Activated CD4-positive, alpha-beta T cell treated with anti-CD3 and anti-CD28 coated beads for 4 hours (primary cell): ENCODE measurements around the gene GGT1.
"Not testable (repeated sequence)": the region's sequence is repeated elsewhere in the genome, so short reads cannot be mapped to it uniquely, and the experiment has no call there.

Experiments used
- DNase-seq, 2 donors: peaks; one replicate each; pipeline ENCODE4 v3.0.0-alpha.2; 2020

Gene GGT1

DNA sequence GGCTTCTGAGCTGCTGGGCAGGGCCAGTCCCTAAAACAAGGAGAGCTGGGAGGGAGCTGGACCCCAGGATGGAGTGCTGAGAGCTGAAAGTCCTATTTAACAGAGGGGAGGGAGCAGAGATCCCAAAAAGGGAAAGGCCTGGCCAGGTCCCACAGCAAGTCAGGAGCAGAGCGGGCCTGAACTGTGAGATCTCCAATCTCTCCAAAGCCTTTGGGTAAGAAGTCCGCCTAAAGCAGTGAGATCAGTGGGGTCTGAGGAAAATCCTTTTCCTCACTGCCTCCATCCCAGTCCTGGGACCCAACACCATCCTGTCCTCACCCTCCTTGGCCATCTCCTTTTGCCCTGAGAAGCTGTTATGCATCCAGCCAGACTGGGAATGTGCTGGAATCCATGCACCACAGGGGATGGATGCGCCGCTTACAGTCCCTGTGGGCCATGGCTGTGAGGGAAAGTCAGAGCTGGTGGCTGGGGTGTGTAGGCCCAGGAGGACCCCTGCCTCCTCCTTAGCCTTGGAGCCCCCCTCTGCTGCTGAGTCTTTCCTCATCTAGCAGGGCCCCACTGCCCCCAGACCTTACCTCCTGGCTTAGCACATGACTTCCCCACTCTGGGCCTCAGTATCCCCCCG, 18.7 kb upstream of the GGT1 start:
- no peak for DNase-seq

DNA sequence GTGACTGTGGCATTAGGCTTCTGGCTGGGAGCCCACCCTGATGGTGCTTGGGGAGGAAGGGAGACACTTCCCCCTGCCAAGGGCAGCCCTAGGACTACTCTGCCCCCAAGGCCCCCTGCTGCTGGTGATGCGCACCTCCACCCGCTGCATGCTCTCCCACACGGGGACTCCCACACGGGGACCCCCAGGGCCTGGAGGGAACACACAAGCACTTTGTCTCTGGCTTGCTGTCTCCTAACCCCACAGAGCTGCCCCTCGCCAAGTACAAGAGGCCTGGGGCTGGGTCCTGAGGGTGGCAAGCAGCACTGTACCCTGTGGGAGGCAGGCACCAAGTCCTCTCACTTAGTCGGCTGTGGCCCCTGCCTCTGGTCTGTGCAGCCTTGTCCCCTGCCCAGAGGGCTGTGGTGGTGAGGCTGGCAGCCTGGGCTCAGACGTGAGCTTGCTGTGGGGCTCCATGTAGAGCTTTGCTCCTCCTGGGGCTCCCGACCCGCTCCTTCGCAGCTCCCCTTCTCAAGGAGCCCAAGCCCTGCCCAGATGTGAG, 18.1 kb upstream of the GGT1 start:
- DNase-seq: no peak

DNA sequence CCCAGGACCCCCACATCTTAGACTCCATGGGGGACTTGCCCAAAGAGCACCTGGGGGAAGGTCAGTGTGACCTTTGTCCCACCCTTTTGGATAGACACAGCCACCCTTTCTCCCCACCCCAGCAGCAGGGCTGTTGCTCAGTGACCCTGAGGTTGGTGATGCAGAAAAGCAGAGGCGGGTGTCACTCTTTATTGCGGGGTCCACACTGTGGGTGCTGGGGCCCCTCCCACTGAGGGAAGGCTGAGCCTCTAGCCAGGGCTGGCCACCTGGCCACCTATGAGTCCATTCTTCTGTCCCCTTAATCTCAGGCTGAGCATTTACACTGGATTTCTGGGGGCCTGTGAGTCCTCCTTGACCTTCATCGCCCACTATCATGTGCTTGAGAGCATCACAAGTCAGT, 17.5 kb upstream of the GGT1 start:
- DNase-seq: no peak

DNA sequence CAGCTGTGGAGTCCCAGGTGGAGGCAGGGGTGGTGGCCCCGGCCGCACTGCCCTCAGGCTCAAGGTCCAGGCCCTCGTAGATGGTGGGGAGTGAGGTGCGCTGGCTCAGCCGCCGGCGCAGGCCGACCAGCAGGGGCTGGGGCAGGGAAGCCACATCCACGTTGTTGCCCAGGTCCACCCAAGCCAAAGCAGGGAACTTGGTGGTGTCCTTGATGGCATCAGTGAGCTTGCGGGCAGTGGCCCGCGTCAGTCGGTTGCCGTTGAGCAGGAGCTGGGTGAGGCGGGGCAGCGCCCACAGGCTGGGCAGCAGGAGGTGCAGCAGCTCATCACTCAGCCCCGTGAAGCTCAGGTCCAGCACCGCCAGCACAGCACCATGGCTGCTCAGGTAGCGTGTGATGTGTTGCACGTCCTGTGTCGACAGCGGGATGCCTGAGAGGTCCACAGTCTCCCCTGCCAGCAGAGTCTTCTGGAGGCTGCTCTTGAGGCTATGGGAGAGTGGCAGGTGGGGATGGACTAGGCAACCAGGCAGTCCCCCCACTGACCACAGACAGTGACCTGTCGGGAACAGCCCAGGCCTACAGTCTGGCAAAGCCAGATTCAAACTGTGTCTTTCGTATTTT, 17.0 kb upstream of the GGT1 start:
- DNase-seq: no peak

DNA sequence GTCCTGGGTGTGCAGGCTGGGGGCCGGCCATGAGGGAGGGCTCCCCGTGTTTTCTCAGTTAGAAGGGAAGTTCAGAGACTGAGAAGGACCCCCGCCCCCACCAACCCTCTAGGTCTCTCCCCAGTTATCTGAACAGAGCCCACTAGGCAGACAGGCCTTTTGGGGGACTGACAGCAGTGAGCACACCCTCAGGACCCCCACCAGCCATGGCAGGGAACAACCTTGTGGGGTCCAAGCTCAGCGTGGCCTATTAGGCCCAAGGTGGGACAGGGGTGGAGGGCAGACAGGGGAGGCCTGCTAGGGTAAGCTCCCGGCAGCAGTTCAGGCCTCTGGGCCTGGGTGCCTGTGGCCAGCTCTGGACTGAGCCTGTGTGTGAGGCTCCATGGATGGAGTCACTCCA, 15.7 kb upstream of the GGT1 start:
- no peak for DNase-seq

DNA sequence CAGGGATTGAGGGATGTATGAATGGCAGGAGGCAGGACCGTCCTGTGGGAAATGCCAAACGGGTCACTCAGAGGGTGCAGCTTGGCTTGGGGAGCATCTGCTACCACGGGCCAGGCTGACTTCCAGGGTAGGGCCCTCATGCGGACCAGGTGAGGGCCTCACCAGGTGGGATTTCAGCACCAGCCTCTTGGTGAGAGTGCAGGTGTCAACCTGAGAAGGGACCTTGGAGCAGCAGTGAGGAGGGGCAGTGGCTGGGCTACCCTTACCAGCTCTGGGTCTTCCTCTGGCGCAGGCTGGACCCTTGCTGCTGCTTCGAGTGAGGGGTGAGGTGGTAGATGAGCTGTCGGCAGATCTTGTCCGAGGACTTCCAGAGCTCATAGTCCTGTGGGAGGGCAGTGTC, 15.0 kb upstream of the GGT1 start:
- DNase-seq: no peak

DNA sequence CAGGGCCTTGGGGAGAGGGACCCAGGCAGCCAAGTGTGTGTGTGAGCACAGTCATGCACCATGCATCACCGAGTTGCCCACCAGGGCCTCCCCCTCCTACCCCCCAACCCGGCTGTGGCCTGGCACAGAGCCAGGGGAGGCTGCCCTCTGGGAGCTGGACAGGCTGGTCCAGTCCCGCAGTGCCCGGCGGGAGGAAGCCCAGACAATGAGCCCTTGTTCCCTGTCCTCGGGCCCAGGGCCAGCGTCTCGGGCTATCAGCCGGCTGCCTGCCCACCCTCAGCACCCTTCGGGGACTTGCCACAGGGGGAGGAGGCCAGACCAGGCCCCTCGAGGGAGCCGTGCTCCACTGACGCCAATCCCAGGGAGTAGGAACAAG, 14.6 kb upstream of the GGT1 start:
- no peak for DNase-seq

DNA sequence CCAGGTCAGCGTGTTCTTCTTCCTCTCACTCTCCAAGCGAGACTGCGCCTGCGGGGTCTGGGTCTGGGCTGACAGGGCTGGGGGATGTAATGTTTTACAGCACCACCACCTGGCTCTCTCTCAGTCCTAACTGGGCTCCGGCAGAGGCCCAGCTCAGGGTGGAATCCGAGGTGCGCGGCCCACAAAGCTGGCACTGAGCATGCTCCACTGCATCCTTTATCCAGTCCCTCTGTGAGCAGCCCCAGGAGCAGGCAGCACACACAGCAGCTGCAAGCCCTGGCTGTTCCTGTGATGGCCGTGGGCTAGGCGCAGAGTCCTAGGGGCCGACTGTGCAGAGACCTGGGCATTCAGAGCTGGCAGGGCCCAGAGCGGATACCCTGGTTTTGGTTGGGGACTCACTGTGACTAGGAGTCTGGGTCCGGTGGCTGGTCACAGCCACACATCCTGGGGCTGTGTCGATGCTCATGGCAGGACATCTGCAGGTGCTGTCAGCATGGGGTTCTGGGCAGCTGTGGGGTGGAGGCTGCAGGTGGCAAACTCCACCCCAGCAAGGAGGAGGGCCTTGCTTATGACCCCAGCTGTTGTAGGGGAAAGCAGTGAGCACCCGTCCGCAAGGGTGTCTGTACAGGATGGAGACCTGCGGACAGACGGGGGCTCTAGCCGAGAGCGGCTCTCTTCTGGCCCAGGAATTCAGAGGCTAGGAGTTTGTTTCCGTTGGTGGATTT, 14.1 kb upstream of the GGT1 start:
- DNase-seq: no peak

DNA sequence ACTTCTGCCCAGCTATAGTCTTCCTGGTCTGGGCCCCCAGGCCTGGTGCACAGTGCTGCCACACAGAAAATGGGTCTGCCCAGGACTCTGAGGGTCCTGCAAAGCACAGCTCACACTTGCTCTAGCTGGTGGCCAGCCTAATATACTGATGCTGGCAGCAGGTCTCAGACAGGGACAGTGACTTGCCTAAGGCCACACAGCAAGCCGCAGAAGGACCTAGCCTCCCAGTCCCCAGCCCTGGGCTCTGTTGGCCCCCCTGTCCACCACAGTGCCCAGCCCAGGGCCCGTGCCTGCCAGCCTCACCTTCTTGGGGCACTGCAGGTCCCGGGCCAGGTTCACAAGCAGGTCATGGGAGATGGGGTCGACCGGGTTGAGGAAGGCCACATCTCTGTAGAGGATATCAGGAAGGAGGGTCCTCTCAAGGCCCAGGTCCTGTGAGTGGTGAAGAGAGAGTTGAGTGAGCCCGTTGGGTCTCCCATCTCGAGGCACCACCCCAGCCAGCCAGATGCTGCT, 13.4 kb upstream of the GGT1 start:
- DNase-seq: no peak

DNA sequence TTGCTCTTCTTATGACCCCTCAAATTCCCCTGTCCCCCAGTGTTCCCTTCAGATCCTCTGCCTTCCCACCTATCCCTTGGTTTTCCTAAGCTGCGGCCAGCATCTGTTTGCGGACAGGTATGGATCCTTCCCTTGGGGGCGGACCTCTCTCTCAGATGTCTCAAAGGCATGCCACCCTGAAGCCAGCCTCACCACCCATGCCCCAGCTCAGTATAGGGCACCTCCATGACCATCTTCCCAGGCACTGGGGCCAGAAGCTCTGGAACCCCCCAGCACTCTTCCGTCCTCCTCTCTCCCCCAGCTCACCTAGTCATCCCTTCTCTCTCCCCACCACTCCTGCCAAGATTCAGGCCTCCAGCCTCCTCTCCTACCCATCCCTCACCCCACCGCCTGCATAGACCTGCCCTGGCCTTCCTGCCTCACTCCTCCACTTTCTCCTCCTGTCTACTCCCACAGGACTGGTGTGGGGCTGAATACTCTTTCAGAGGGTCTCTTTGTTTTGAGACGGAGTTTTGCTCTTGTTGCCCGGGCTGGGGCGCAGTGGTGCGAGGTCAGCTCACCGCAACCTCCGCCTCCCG, 12.3 kb upstream of the GGT1 start:
- DNase-seq: no peak

DNA sequence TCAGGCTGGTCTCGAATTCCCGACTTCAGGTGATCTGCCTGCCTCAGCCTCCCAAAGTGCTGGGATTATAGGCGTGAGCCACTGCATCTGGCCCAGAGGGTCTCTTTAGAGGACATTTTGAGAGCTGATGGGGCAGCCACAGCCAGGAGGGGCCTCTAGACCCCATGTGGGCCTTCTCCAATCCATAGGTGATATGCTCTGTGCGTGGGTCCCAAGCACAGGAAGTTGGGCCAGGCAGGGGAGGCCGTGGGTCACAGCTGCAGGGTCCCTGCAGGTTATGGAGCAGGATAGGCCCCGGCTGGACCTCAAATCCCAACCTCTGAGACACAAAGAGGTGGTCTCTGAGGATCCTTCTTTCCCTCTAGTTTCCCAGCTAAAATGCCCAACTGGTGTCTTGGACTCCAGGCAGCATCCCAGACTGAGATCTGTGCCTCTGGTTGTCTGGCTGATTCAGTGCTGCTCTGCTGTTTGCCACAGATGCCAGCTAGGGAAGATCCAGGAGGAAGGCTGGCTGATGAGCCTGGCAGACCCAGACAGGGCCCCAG, 11.6 kb upstream of the GGT1 start:
- DNase-seq: no peak

DNA sequence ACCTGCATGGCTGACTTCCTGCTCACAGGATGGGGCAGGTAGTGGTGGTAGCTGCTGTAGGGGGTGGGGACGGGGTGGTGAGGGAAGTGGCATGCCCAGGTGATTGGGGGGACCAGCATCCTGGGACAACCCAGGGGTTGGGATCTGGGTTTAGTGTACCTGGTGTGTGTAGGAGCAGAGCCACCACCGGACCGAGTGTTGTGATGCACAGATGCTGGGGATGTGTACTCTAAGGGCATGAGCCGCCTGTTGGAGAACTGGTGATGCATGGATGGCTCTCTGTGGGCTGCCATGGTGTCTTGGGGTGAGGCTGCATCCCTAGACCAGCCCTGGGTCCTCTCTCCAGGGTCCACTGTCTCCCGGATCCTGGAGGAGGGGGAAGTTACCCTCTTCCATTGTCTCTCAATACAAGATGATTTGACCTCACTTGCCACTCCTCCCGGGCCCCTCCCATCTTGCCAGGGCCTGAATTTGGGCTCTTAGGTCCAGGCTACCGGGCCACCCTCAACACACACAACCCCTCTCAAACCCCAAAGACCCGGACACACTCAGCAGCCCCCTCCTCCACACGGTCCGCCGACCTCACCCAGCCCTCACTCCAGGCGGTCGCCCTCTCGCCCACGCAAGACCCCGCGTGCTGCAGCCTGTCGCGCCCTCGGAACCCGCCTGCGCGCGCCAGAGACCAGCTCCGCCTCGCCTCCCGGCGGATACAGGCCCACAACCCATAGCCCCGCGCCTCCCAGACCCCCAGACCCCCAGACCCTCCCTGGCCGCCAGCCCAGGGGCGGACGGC, 10.7 kb upstream of the GGT1 start:
- no peak for DNase-seq

DNA sequence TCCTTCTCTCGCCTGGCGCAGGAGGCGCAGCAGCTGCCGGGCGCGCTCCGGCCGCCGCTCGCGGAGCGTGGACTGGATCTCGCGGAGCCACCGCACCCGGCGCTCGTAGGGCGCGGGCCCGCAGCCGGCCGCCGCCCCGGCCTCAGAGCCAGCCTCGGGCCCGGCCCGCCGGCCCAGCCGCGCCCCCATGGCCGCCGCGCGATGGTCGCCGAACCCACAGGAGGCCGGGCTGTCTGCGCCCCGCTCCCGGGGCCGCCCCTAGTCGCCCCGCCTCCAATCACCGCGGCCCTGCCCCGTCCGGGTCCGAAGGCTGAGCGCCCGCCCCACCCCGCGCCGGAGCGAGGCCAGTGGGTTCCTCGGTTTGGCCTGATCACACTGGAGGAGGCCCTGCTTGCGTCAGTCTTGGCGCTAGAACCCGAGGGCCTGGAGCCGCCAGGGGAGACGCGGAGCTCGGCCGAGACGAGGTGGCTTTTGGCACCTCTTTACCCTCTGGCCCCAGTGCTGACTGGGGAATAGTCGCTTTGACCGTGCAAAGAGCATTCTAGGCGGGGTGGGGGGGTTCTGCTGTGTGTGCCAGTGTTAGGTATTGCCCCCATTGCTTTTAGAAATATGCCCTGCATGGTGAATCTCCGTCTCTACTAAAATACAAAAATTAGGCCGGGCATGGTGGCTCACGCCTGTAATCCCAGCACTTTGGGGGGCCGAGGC, 10.0 kb upstream of the GGT1 start, which contains the start of gene LRRC75B:
Gene LRRC75B, minus strand, starts transcription at position 223 of the 708 bp plus-strand sequence. Its CDS starts 34 bp downstream, at position 189.
- DNase-seq: no peak

DNA sequence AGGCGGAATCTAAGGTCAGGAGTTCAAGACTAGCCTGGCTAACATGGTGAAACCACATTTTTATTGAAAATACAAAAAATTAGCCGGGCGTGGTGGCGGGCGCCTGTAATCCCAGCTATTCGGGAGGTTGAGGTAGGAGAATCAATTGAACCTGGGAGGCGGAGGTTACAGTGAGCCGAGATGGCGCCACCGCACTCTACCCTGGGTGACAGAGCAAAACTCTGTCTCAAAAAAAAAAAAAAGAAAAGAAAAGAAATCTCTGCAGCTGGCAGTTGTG, 9.5 kb upstream of the GGT1 start:
- DNase-seq: not testable (repeated sequence)

DNA sequence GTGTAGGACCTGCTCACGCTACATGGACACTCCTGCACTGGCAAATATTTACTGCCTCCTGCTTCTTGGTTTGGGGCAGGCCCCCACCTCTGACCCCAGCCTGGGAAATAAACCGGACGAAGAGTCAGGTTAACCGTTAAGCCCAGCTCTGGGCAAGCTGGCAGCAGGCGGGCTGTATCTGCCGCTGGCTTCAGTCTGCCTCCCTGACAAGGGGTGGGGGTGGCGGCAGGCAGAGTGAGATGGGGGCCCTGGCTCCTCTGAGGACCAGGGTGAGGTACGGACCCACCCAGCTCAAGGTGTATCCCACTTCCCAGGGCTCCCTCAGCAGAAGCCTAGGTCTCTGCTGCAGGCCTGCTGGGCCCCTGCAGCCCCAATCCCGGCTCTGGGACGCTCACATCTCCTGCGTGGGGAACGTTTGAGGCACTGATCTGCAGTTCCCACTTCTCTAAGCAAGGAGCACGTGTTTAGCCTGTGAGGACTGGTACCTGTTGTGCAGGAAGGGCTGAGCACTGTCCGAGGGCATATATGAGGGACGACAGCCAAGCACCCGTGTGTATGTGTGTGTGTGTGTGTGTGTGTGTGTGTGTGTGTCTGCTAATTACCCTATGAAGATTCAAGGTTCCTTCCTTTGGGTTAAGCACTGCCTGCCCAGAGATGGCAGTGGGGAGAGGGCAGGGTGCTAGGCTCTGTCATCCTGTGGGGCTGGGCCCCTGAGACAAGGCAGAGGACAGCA, 9.0 kb upstream of the GGT1 start:
- DNase-seq: no peak

DNA sequence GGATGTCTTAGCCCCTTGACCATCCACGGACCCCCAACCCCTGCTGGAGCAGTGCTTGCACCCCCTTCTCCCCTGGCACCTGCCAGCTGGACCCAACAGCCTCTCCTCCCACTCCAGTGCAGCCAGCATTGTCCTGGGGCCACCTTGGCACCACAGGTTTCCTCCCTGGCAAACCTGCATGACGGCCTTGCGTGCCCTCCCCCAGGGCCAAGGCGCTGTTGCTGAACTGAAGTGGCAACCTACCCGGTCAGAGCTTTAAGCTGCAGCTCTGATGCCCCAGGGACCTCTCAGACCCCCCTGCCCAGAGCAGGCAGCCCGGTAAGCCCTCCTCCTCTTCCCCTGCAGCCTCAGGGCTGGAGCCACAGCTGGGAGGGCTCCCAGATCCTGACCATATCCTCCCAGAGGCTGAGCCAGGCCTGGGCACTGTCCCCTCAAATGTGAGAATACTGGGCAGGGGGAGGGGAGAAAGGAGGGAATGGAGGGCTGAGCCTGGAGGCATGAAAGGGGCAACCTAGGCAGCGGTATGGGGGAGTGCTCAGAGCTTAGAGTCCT, 8.3 kb upstream of the GGT1 start:
- DNase-seq: no peak

DNA sequence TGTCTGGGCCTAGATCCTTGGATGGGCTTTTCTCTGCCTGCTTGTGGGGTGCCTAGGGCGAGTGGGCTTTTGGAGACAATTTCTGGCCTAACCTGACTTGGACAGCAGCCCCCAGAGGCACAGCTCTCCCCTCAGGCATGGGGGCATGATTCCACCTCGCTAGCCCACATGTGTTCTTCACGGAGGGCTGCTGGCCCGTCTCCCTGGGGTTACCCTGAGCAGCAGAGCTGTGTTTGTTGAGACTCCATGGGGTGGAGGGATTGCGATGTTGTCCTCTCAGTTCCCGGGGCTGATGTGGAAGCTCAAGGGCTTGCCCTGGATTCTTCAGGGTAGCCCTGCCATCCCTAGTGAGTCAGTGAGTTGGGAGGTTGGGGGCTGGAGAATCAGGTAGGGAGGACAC, 7.8 kb upstream of the GGT1 start:
- no peak for DNase-seq

DNA sequence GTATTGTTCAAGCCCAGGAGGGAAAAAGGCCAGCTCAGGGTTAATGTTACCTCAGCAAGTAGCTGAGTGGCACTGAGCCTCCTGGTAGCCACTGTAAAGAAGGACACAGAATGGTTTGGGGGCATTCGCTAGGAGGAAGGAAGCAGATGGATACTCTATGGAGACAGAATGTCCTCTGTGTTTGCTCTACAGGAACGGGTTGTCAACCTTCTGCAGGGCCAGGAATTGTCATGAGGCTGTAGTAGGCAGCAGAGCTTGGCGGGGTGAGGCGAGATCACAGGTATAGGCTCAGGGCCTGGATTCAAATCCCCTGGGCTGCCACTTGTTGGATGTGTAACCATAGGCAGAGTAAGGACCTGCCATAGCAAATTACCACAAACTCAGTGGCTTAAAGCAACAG, 7.1 kb upstream of the GGT1 start:
- DNase-seq: no peak

DNA sequence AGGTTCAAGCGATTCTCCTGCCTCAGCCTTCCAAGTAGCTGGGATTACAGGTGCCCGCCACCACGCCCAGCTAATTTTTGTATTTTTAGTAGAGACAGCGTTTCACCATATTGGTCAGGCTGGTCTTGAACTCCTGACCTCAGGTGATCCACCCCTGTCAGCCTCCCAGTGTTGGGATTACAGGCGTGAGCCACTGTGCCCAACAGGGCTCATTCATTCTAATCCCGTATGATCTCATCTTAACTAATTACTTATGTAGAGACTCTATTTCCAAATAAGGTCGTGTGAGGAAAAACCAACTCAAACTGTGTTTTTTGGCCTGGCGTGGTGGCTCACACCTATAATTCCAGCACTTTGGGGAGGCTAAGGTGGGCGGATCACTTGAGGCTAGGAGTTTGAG, 5.9 kb upstream of the GGT1 start:
- DNase-seq: not testable (repeated sequence)

DNA sequence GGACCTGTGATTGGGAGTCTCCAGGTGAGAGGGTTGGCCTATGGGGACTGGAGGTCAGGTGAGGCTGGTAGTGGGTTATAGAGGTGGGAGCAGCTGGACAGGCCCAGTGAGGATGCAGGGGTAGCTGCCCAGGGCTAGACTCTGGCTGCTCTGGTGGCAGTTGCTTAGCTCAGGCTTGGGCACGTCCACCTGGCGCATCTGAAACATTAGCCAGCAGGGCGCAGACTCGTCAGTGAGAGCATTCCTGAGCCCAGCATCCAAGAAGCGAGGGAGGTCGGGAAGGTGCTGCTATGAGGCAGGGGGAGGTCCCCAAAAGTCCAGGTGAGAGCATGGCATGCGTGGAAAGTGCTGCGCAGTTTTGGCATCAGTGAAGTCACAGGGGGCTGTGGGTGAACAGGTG, 3.5 kb upstream of the GGT1 start:
- no peak for DNase-seq
